Aorta (tissue), 5 donors: Measurements from ENCODE around the gene KLHL29. TPM values are rescaled to one million over a fixed set of nuclear protein-coding genes. Genes with fewer than 3 reads are reported as not detected.

Experiments used
- ATAC-seq: fragments of 200-7000 bp; cut with Tn5 transposase; one replicate; pipeline ENCODE4 v1.9.1; 2022; ENCODE audit warnings: moderate library complexity; ENCODE audit not compliant: low FRiP score
- DNase-seq, 2 donors: peaks; one replicate each; pipeline ENCODE4 v3.0.0-alpha.2; 2020
- H3K27ac ChIP-seq, 2 donors: one replicate each; pipeline ENCODE4 v1.5.1; 2013; ENCODE audit warnings: low read length in 2 of 2, mild to moderate bottlenecking in 2 of 2, moderate library complexity in 2 of 2, control low read depth in 1 of 2, inconsistent platforms in 1 of 2, low read depth in 1 of 2
- H3K27me3 ChIP-seq, 2 donors: one replicate each; pipeline ENCODE4 v1.6.1; 2013; ENCODE audit warnings: control low read depth in 1 of 2, low read length in 1 of 2, mild to moderate bottlenecking in 1 of 2, moderate library complexity in 1 of 2; ENCODE audit not compliant: insufficient read depth in 2 of 2, control insufficient read depth in 1 of 2
- H3K36me3 ChIP-seq, 2 donors: one replicate each; pipeline ENCODE4 v1.6.1; 2013; ENCODE audit warnings: control low read depth in 1 of 2, low read length in 1 of 2, mild to moderate bottlenecking in 1 of 2; ENCODE audit not compliant: insufficient read depth in 2 of 2, control insufficient read depth in 1 of 2
- H3K4me1 ChIP-seq, 2 donors: one replicate each; pipeline ENCODE4 v1.6.1; 2013; ENCODE audit warnings: low read length in 2 of 2, control low read depth in 1 of 2, mild to moderate bottlenecking in 1 of 2, moderate library complexity in 1 of 2; ENCODE audit not compliant: insufficient read depth in 2 of 2, control insufficient read depth in 1 of 2
- H3K4me3 ChIP-seq, 2 donors: one replicate each; pipeline ENCODE4 v1.5.1; 2013; ENCODE audit warnings: low read length in 2 of 2, control low read depth in 1 of 2, mild to moderate bottlenecking in 1 of 2
- H3K9me3 ChIP-seq: one replicate; pipeline ENCODE4 v1.6.1; 2013; ENCODE audit warnings: mild to moderate bottlenecking, low read length; ENCODE audit not compliant: control insufficient read depth
- WGBS, 2 donors: extraction: QIAGEN DNeasy Blood & Tissue Kit; methylation state at CpG; one replicate each; pipeline ENCODE4 v1.1.7; 2013; 5-methylcytosine and 5-hydroxymethylcytosine counted together
- intact Hi-C, 2 donors: fragments of 100-400 bp; cut with DNase I; formaldehyde crosslinking; loops; one replicate each; pipeline versions ENCODE4 v1.14.2 to v1.15.0; 2022
- polyA plus RNA-seq, 2 donors: library from polyadenylated mRNA; stranded (reverse); fragments of 200-250 nt; gene quantifications; one replicate each; pipeline ENCODE4 v1.2.3, GENCODE V29; 2013
- total RNA-seq, 2 donors: library from RNA; stranded (reverse); fragmentation: NEBNext Ultra II Directional; extraction: Animal tissue kit (Norgen Biotek cat#: 25700); gene quantifications; one replicate each; pipeline ENCODE4 v1.2.1, GENCODE V29; 2021
- donor health status: healthy with polysubstance abuse.
- donor health status: Bipolar disorder and iron deficiency.
- donor health status: DM: no; HTN: no; CAD: no.
- donor health status: DM: no; HTN: no; CAD: no.
- donor health status: DM: yes; HTN: yes; CAD: no.

The KLHL29 gene
- total and polyA plus RNA-seq, 4 donors, result 0.75 to 13.4 (median 8.1) TPM

GRCh38 chr2:23651187-23652080 lies 266.5 kb downstream of the KLHL29 start:
- H3K4me3 ChIP-seq, result no peak overlapping the region
- intact Hi-C loops, result no loop called here
- H3K27me3 ChIP-seq, result no peaks in the 10 kb centered on the region
- ATAC-seq, result no peak
- no peak for DNase-seq
- no peaks in the 10 kb centered on the region for H3K4me1 ChIP-seq
- WGBS, 2 donors, result 89 to 93% methylated on average over 10 of the region's 10 CpGs
- no peaks in the 10 kb centered on the region for H3K9me3 ChIP-seq
- H3K36me3 ChIP-seq, result no peaks in the 10 kb centered on the region
- no peak overlapping the region for H3K27ac ChIP-seq

GRCh38 chr2:23653326-23653725 lies 268.3 kb downstream of the KLHL29 start:
- Histone ChIP-seq H3K9me3 (no peaks in the 10 kb centered on the region), H3K4me1 (no peaks in the 10 kb centered on the region), H3K27me3 (no peaks in the 10 kb centered on the region), H3K36me3 (no peaks in the 10 kb centered on the region), H3K4me3 (no peak overlapping the region), H3K27ac (no peak overlapping the region)
- ATAC-seq (no peak), DNase-seq (no peak)
- WGBS, 2 donors, result 92 to 95% methylated on average over 7 of the region's 7 CpGs
- intact Hi-C loops, result no loop called here

GRCh38 chr2:23654756-23655155 lies 269.8 kb downstream of the KLHL29 start:
- intact Hi-C loops, result no loop called here
- H3K27ac ChIP-seq, result no peak overlapping the region
- no peaks in the 10 kb centered on the region for H3K36me3 ChIP-seq
- WGBS, 2 donors, result 97 to 98% methylated on average over 6 of the region's 6 CpGs
- H3K9me3 ChIP-seq, result no peaks in the 10 kb centered on the region
- ATAC-seq (no peak), DNase-seq (no peak)
- H3K27me3 ChIP-seq, result no peaks in the 10 kb centered on the region
- H3K4me3 ChIP-seq, result no peak overlapping the region
- H3K4me1 ChIP-seq, result no peaks in the 10 kb centered on the region

GRCh38 chr2:23655934-23656596 lies 271.1 kb downstream of the KLHL29 start:
- 36 to 65% methylated on average over 19 of the region's 19 CpGs for WGBS, 2 donors
- ATAC-seq, result no peak
- H3K27ac ChIP-seq, result no peak overlapping the region
- no peaks in the 10 kb centered on the region for H3K27me3 ChIP-seq
- DNase-seq, result no peak
- H3K36me3 ChIP-seq, result no peaks in the 10 kb centered on the region
- intact Hi-C loops, result no loop called here
- H3K4me1 ChIP-seq, result no peaks in the 10 kb centered on the region
- H3K4me3 ChIP-seq, result no peak overlapping the region
- no peaks in the 10 kb centered on the region for H3K9me3 ChIP-seq

- H3K27ac ChIP-seq, result no peak overlapping the region
- ATAC-seq (no peak), DNase-seq (no peak)
- H3K4me3 ChIP-seq, result no peak overlapping the region
- WGBS, 2 donors, result 38 to 47% methylated on average over 10 of the region's 10 CpGs
- intact Hi-C loops, result no loop called here
- H3K4me1 ChIP-seq, result no peaks in the 10 kb centered on the region
- H3K36me3 ChIP-seq, result no peaks in the 10 kb centered on the region
- no peaks in the 10 kb centered on the region for H3K27me3 ChIP-seq
- H3K9me3 ChIP-seq, result no peaks in the 10 kb centered on the region
These were observed 271.6 kb downstream of the KLHL29 start for GRCh38 chr2:23656597-23656973.

- Histone ChIP-seq H3K27ac (no peak overlapping the region), H3K36me3 (no peaks in the 10 kb centered on the region), H3K27me3 (no peaks in the 10 kb centered on the region), H3K4me3 (no peak overlapping the region), H3K4me1 (no peaks in the 10 kb centered on the region), H3K9me3 (no peaks in the 10 kb centered on the region)
- ATAC-seq (no peak), DNase-seq (no peak)
- intact Hi-C loops, result no loop called here
- WGBS, 2 donors, result 79 to 82% methylated on average over 1 of the region's 1 CpG
These were observed 272.4 kb downstream of the KLHL29 start for GRCh38 chr2:23657371-23657770.

- H3K4me1 ChIP-seq, result no peaks in the 10 kb centered on the region
These were observed 273.0 kb downstream of the KLHL29 start for GRCh38 chr2:23657934-23658333.

GRCh38 chr2:23658466-23658942 lies 273.5 kb downstream of the KLHL29 start:
- ATAC-seq, result no peak

More at GRCh38 chr2:23657934-23658333, 273.0 kb downstream of the KLHL29 start:
- Histone ChIP-seq H3K4me3 (no peak overlapping the region), H3K27me3 (no peaks in the 10 kb centered on the region), H3K36me3 (no peaks in the 10 kb centered on the region), H3K27ac (no peak overlapping the region), H3K9me3 (no peaks in the 10 kb centered on the region)
- no peak for DNase-seq
- no peak for ATAC-seq
- 94 to 96% methylated on average over 7 of the region's 7 CpGs for WGBS, 2 donors
- intact Hi-C loops, result no loop called here

GRCh38 chr2:23659328-23659727 lies 274.3 kb downstream of the KLHL29 start:
- no peaks in the 10 kb centered on the region for H3K4me1 ChIP-seq
- no peaks in the 10 kb centered on the region for H3K9me3 ChIP-seq
- H3K4me3 ChIP-seq, result no peak overlapping the region
- DNase-seq, result no peak
- intact Hi-C loops, result no loop called here
- no peak overlapping the region for H3K27ac ChIP-seq
- 93 to 96% methylated on average over 9 of the region's 9 CpGs for WGBS, 2 donors
- no peaks in the 10 kb centered on the region for H3K36me3 ChIP-seq
- ATAC-seq, result no peak
- H3K27me3 ChIP-seq, result no peaks in the 10 kb centered on the region

More at GRCh38 chr2:23658466-23658942, 273.5 kb downstream of the KLHL29 start:
- no peak for DNase-seq
- intact Hi-C loops, result no loop called here
- H3K9me3 ChIP-seq, result no peaks in the 10 kb centered on the region
- H3K4me1 ChIP-seq, result no peaks in the 10 kb centered on the region
- H3K27me3 ChIP-seq, result no peaks in the 10 kb centered on the region
- no peak overlapping the region for H3K4me3 ChIP-seq
- no peaks in the 10 kb centered on the region for H3K36me3 ChIP-seq
- H3K27ac ChIP-seq, result no peak overlapping the region
- 89 to 90% methylated on average over 18 to 19 of the region's 19 CpGs for WGBS, 2 donors
